Lower lobe of right lung (tissue), 2 donors: ENCODE data around the gene MSI2. TPM values are rescaled to one million over a fixed set of nuclear protein-coding genes. Genes with fewer than 3 reads are reported as not detected.

Experiments
- ATAC-seq, 2 donors: fragments of 200-7000 bp; cut with Tn5 transposase; one replicate each; pipeline ENCODE4 v1.9.1; 2020 to 2022; ENCODE audit warnings: mild to moderate bottlenecking in 2 of 2, moderate library complexity in 2 of 2
- DNase-seq: peaks from one replicate; pipeline ENCODE4 v3.0.0-alpha.2; 2020
- H3K27ac ChIP-seq: fragments of 200-600 bp; one replicate; pipeline ENCODE4 v1.8.0; 2022
- H3K27me3 ChIP-seq: fragments of 200-600 bp; one replicate; pipeline ENCODE4 v1.8.0; 2022; ENCODE audit warnings: low read depth
- H3K36me3 ChIP-seq: fragments of 200-600 bp; one replicate; pipeline ENCODE4 v1.8.0; 2022; ENCODE audit warnings: mild to moderate bottlenecking
- H3K4me1 ChIP-seq: fragments of 200-600 bp; one replicate; pipeline ENCODE4 v1.8.0; 2022
- H3K4me3 ChIP-seq: fragments of 200-600 bp; one replicate; pipeline ENCODE4 v1.8.0; 2022; ENCODE audit warnings: mild to moderate bottlenecking
- H3K9me3 ChIP-seq: fragments of 200-600 bp; one replicate; pipeline ENCODE4 v1.8.0; 2022
- CTCF ChIP-seq: fragments of 200-600 bp; IDR thresholded peaks from one replicate; pipeline ENCODE4 v1.8.0; 2022; ENCODE audit warnings: antibody characterized with exemption, mild to moderate bottlenecking
- intact Hi-C: fragments of 100-400 bp; cut with DNase I; formaldehyde crosslinking; loops from one replicate; pipeline ENCODE4 v1.11.0; 2022
- total RNA-seq: library from RNA; stranded (reverse); fragmentation: NEBNext Ultra II Directional; extraction: Animal tissue kit (Norgen Biotek cat#: 25700); gene quantifications from one replicate; pipeline ENCODE4 v1.2.1, GENCODE V29; 2021
- donor health status: DM: no; HTN: yes; CAD: no; lungs with severe emphysema.

MSI2 gene
- total RNA-seq, 1 donor from 2014 or later, result 43.9 TPM

- Histone ChIP-seq H3K4me1 (no peaks in the 10 kb centered on the region), H3K9me3 (no peaks in the 10 kb centered on the region), H3K4me3 (no peak overlapping the region), H3K27ac (no peak overlapping the region), H3K27me3 (no peaks in the 10 kb centered on the region), H3K36me3 (no peaks in the 10 kb centered on the region)
- intact Hi-C loops, result no loop called here
- DNase-seq (no peak), ATAC-seq (no peak)
- no peak for TF ChIP-seq CTCF
Measured at GRCh38 chr17:57678393-57678792, 422.1 kb downstream of the MSI2 start.

- Histone ChIP-seq H3K4me3 (no peak overlapping the region), H3K27me3 (no peaks in the 10 kb centered on the region), H3K9me3 (no peaks in the 10 kb centered on the region), H3K4me1 (no peaks in the 10 kb centered on the region), H3K36me3 (no peaks in the 10 kb centered on the region), H3K27ac (no peak overlapping the region)
- intact Hi-C loops, result no loop called here
- no peak for TF ChIP-seq CTCF
- ATAC-seq (no peak), DNase-seq (no peak)
Measured at GRCh38 chr17:57679356-57679755, 423.0 kb downstream of the MSI2 start.

- Histone ChIP-seq H3K4me1 (no peaks in the 10 kb centered on the region), H3K36me3 (no peaks in the 10 kb centered on the region), H3K27ac (no peak overlapping the region), H3K9me3 (no peaks in the 10 kb centered on the region), H3K4me3 (no peak overlapping the region), H3K27me3 (no peaks in the 10 kb centered on the region)
- DNase-seq, result no peak
- intact Hi-C loops, result no loop called here
- no peak for TF ChIP-seq CTCF
- ATAC-seq, result no peak
Measured at GRCh38 chr17:57679906-57680695, 423.8 kb downstream of the MSI2 start.

GRCh38 chr17:57682701-57683100 lies 426.4 kb downstream of the MSI2 start:
- TF ChIP-seq CTCF, result no peak
- no peaks in the 10 kb centered on the region for H3K4me1 ChIP-seq
- no peak for ATAC-seq
- no peaks in the 10 kb centered on the region for H3K9me3 ChIP-seq
- H3K36me3 ChIP-seq, result no peaks in the 10 kb centered on the region
- DNase-seq, result no peak
- intact Hi-C loops, result no loop called here
- H3K4me3 ChIP-seq, result no peak overlapping the region
- no peak overlapping the region for H3K27ac ChIP-seq
- no peaks in the 10 kb centered on the region for H3K27me3 ChIP-seq

GRCh38 chr17:57684711-57685498 lies 428.6 kb downstream of the MSI2 start:
- no peak for TF ChIP-seq CTCF
- no peak for DNase-seq
- Histone ChIP-seq H3K4me3 (no peak overlapping the region), H3K9me3 (no peaks in the 10 kb centered on the region), H3K27me3 (no peaks in the 10 kb centered on the region), H3K36me3 (no peaks in the 10 kb centered on the region), H3K27ac (no peak overlapping the region), H3K4me1 (no peaks in the 10 kb centered on the region)
- ATAC-seq, result no peak
- intact Hi-C loops, result no loop called here
